Osteoblast (primary cell): ENCODE measurements around the gene EIF4E2. TPM values are rescaled to one million over a fixed set of nuclear protein-coding genes. Genes with fewer than 3 reads are reported as not detected.
A peak's percentile ranks its signal among the peaks of the same experiment; 100 is the strongest.

Experiments
- DNase-seq: peaks from one replicate; pipeline ENCODE4 v3.0.0; 2011; ENCODE audit warnings: low spot score, mixed read lengths; ENCODE audit not compliant: insufficient read length; ENCODE audit errors: missing footprints
- H2AFZ ChIP-seq: 2 replicates; pipeline ENCODE4 v1.6.0; 2011; ENCODE audit warnings: mild to moderate bottlenecking, low read length
- H3K27ac ChIP-seq: 2 replicates; pipeline ENCODE4 v1.5.1; 2011; ENCODE audit warnings: mild to moderate bottlenecking, low read depth, low read length, moderate library complexity
- H3K27me3 ChIP-seq: 2 replicates; pipeline ENCODE4 v1.6.0; 2012; ENCODE audit warnings: mild to moderate bottlenecking, control low read depth, inconsistent platforms, low read length, moderate library complexity; ENCODE audit not compliant: insufficient read depth
- H3K36me3 ChIP-seq: 2 replicates; pipeline ENCODE4 v1.5.1; 2011; ENCODE audit warnings: mild to moderate bottlenecking, low read length, control low read depth, moderate library complexity; ENCODE audit not compliant: insufficient read depth
- H3K4me1 ChIP-seq: 2 replicates; pipeline ENCODE4 v1.5.1; 2011; ENCODE audit warnings: mild to moderate bottlenecking, low read length, control low read depth, moderate library complexity; ENCODE audit not compliant: insufficient read depth
- H3K4me2 ChIP-seq: 2 replicates; pipeline ENCODE4 v1.6.0; 2011; ENCODE audit warnings: mild to moderate bottlenecking, low read length; ENCODE audit not compliant: insufficient read depth
- H3K4me3 ChIP-seq: fragments of 200-600 bp; sonication (generic); 3 replicates; pipeline ENCODE4 v1.5.1; 2012; ENCODE audit warnings: mild to moderate bottlenecking, low read length, inconsistent platforms; ENCODE audit not compliant: insufficient read depth
- H3K79me2 ChIP-seq: 2 replicates; pipeline ENCODE4 v1.6.0; 2012; ENCODE audit warnings: mild to moderate bottlenecking, low read length, control low read depth, inconsistent platforms; ENCODE audit not compliant: insufficient read depth
- H3K9me3 ChIP-seq: 2 replicates; pipeline ENCODE4 v1.5.1; 2011; ENCODE audit warnings: low read depth, low read length, control low read depth
- H4K20me1 ChIP-seq: 2 replicates; pipeline ENCODE4 v1.6.0; 2012; ENCODE audit warnings: mild to moderate bottlenecking, low read length, control low read depth; ENCODE audit not compliant: insufficient read depth
- total RNA-seq: library from RNA; depleted of rRNA; stranded (reverse); fragments of >200 nt; gene quantifications from 2 replicates; pipeline ENCODE4 v1.2.3, GENCODE V29; 2012
- TF ChIP-seq, protein P1 (sequence below): IDR thresholded peaks from 2 replicates; pipeline ENCODE4 v1.5.1; 2011; ENCODE audit warnings: mild to moderate bottlenecking, low read depth, low read length, moderate library complexity; ENCODE audit errors: extremely low read depth

Gene EIF4E2
- total RNA-seq, 1 donor: 70.6 TPM

DNA sequence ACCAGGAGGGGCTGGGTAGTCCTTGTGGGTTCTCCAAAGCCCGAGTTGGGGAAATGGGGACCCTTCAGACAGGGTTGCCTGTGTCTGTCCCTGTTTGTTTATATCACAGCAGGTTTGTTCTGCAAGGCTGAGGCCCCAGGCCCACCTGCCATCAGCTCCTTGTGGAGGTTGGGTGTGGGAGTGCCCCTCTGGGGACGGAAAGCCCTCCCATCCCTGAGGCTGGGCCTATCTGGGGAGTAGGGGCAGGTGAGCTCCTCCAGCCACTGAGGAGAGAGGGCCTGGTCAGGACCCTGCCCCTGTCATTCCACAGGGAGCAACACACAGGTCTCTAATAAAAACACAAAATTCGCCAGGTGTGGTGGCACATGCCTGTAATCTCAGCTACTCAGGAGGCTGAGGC is 59.6 kb downstream of the EIF4E2 start:
- no peak overlapping the region for H2AFZ ChIP-seq
- DNase-seq: no peak
- no peaks in the 10 kb centered on the region for H3K79me2 ChIP-seq
- peaks cover 7% of the 10 kb centered on the region for H3K4me1 ChIP-seq
- H3K36me3 ChIP-seq: no peaks in the 10 kb centered on the region
- no peak overlapping the region for H3K4me3 ChIP-seq
- no peaks in the 10 kb centered on the region for H3K27me3 ChIP-seq
- TF ChIP-seq, protein P1, sequence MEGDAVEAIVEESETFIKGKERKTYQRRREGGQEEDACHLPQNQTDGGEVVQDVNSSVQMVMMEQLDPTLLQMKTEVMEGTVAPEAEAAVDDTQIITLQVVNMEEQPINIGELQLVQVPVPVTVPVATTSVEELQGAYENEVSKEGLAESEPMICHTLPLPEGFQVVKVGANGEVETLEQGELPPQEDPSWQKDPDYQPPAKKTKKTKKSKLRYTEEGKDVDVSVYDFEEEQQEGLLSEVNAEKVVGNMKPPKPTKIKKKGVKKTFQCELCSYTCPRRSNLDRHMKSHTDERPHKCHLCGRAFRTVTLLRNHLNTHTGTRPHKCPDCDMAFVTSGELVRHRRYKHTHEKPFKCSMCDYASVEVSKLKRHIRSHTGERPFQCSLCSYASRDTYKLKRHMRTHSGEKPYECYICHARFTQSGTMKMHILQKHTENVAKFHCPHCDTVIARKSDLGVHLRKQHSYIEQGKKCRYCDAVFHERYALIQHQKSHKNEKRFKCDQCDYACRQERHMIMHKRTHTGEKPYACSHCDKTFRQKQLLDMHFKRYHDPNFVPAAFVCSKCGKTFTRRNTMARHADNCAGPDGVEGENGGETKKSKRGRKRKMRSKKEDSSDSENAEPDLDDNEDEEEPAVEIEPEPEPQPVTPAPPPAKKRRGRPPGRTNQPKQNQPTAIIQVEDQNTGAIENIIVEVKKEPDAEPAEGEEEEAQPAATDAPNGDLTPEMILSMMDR: no peak
- no peaks in the 10 kb centered on the region for H4K20me1 ChIP-seq
- H3K9me3 ChIP-seq: no peaks in the 10 kb centered on the region
- no peak overlapping the region for H3K27ac ChIP-seq
- no peak overlapping the region for H3K4me2 ChIP-seq

DNA sequence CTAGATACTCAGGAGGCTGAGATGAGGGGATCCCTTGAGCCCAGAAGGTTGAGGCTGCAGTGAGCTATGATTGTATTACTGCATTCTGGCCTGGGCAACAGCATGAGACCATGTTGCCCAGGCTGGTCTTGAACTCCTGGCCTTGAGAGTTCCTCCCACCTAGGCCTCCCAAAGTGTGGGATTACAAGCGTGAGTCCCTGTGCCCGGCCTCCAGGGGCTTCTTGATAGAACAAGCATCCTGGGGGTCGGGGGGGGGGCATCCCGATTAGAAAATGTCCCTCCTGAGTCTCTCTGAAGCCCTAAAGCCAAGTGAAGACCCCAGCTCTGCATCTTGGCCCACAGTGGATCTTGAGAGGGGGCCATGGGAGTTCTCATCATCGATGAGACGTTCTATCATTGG is 60.6 kb downstream of the EIF4E2 start:
- H2AFZ ChIP-seq: no peak overlapping the region
- H3K4me2 ChIP-seq: no peak overlapping the region
- H3K36me3 ChIP-seq: no peaks in the 10 kb centered on the region
- no peaks in the 10 kb centered on the region for H3K27me3 ChIP-seq
- H3K79me2 ChIP-seq: no peaks in the 10 kb centered on the region
- TF ChIP-seq, protein P1: no peak
- DNase-seq: no peak
- H3K4me1 ChIP-seq: peaks cover 7% of the 10 kb centered on the region
- no peak overlapping the region for H3K27ac ChIP-seq
- H4K20me1 ChIP-seq: no peaks in the 10 kb centered on the region
- no peak overlapping the region for H3K4me3 ChIP-seq
- H3K9me3 ChIP-seq: no peaks in the 10 kb centered on the region

DNA sequence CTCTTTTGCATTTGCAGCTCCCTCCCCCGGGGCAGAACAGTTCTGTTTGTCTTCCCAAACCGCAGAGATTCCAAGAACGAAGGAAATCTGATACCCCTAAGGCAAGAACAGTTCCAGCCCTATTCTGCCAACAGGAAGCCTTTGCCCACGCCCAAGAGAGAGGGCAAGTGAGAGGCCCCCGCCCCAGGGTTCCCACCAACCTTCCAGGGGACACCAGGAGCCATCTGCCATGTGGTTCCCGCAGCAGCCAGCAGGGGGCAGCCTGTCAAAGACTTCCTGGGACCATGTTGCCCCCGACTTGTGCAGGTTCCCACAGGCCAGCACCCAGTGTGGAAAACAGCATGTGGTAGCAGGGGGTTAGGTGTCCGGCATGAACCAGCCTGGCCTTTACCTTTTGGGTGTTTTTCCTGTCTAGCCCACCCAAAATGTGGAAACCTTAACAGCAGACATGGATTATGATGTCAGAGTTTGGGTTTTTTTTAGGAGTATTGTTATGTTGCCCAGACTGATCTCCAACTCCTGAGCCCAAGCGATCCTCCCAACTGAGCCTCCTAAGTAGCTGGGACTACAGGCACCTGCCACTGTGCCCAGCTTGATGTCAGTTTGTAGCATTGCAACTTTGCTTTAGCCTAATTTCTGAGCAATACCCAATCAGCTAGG is 61.2 kb downstream of the EIF4E2 start:
- H3K27ac ChIP-seq: no peak overlapping the region
- H3K36me3 ChIP-seq: no peaks in the 10 kb centered on the region
- H3K27me3 ChIP-seq: no peaks in the 10 kb centered on the region
- H4K20me1 ChIP-seq: no peaks in the 10 kb centered on the region
- peaks cover 7% of the 10 kb centered on the region for H3K4me1 ChIP-seq
- TF ChIP-seq, protein P1: peak; percentile 83
- peak overlapping the region; percentile 76 for H2AFZ ChIP-seq
- no peaks in the 10 kb centered on the region for H3K79me2 ChIP-seq
- peak; percentile 88 for DNase-seq
- H3K9me3 ChIP-seq: no peaks in the 10 kb centered on the region
- peak overlapping the region; percentile 66 for H3K4me2 ChIP-seq
- peak overlapping the region; percentile 13 for H3K4me3 ChIP-seq

DNA sequence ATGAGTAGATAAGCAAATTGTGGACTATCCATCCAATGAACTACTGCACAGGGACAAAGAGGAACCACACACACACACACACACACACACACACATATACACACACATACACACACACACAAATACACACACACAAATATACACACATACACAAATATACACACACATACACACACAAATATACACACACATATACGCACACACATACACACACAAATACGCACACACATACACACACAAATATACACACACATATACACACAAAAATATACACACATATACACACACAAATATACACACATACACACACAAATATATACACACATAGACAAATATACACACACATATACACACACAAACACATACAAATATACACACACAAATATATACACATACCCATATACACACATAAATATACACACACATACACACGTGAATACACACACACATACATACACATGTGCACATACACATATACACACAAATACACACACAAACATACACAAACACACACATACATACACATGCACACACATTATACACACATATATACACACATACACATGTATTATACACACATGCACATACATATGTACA is 63.1 kb downstream of the EIF4E2 start:
- Histone ChIP-seq H4K20me1 (no peaks in the 10 kb centered on the region), H3K36me3 (no peaks in the 10 kb centered on the region), H3K27me3 (no peaks in the 10 kb centered on the region), H3K9me3 (no peaks in the 10 kb centered on the region), H3K4me1 (peaks cover 7% of the 10 kb centered on the region), H3K4me3 (no peak overlapping the region), H3K4me2 (no peak overlapping the region), H3K27ac (no peak overlapping the region), H2AFZ (no peak overlapping the region), H3K79me2 (no peaks in the 10 kb centered on the region)
- TF ChIP-seq, protein P1: no peak
- DNase-seq: no peak
